GM12873 (cell line): ENCODE results near the gene NOC2L.

ENCODE experiments used
- TF ChIP-seq, protein P1 (sequence below): IDR thresholded peaks from 2 replicates; pipeline ENCODE4 v1.5.1; 2012; ENCODE audit warnings: low read depth, mild to moderate bottlenecking, moderate library complexity, low read length, control low read depth; ENCODE audit not compliant: insufficient read depth; ENCODE audit errors: missing control alignments

NOC2L gene

DNA sequence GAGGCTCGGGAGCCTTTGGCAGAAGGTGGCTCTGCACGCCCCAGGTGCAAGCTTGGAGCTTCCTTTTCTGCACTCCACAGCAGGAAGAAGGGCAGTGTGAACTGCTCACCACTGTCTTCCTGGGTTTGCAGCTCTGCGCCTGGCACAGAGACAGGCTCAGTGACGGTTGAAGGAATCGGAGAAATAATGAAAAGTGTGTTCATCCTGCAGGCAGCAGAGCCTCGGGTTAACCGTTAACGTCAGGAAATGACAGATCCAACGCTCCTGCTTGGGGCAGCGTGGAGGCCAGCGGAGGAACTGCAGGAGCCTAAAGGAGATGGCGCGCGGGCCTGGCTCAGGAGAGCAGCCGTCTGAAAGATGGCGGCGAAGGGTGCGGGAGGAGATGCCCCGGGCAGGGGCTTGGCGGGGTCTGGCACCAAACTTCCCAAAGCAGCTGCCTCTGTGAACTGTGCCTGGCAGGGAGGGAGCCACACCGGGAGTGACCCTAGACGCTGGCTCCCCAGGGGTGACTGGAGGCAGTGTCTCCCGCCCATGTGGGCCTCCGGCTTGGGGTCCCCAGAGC lies 46.2 kb downstream of the NOC2L start:
- TF ChIP-seq, protein P1, sequence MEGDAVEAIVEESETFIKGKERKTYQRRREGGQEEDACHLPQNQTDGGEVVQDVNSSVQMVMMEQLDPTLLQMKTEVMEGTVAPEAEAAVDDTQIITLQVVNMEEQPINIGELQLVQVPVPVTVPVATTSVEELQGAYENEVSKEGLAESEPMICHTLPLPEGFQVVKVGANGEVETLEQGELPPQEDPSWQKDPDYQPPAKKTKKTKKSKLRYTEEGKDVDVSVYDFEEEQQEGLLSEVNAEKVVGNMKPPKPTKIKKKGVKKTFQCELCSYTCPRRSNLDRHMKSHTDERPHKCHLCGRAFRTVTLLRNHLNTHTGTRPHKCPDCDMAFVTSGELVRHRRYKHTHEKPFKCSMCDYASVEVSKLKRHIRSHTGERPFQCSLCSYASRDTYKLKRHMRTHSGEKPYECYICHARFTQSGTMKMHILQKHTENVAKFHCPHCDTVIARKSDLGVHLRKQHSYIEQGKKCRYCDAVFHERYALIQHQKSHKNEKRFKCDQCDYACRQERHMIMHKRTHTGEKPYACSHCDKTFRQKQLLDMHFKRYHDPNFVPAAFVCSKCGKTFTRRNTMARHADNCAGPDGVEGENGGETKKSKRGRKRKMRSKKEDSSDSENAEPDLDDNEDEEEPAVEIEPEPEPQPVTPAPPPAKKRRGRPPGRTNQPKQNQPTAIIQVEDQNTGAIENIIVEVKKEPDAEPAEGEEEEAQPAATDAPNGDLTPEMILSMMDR: peak; percentile 32

DNA sequence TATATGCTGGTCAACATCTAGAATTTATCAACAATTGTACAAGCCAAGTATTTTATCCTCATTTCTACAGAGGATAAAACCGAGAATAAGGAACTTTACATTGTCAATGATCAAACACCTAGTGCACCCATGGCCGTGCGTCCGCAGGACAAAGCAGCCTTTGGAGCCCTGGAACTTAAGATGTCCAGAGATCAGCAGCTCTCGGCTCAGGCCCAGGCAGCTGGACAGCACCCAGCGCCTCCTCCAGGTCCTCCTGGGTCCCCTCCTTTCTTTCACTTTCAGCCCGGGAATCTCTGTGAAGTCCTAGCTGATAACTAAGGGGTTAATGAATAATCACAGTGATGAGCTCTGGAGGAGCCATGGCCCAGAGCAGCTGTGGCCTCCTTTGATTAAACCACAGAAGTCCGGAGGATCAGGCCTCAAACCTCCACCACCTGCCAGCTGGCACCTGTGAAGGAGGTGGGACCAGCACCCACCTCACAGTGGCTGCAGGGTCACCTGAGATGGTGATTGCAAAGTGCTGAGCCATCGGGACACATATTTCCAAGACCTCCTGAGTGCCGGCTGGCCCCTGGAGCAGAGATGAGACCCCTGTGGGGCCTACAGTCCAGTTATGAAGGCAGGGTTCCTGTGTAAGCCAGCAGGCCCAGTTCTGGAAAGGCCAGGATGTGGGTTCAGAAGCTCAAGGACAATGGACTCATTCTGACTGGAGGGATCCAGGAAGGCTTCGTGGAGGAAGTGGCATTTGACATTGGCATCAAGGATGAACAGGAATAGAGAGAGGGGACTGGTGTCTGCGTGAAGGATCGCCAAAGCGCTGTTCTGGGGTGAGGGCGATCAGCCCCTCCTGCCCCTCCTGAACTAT lies 46.9 kb downstream of the NOC2L start:
- TF ChIP-seq, protein P1: no peak

DNA sequence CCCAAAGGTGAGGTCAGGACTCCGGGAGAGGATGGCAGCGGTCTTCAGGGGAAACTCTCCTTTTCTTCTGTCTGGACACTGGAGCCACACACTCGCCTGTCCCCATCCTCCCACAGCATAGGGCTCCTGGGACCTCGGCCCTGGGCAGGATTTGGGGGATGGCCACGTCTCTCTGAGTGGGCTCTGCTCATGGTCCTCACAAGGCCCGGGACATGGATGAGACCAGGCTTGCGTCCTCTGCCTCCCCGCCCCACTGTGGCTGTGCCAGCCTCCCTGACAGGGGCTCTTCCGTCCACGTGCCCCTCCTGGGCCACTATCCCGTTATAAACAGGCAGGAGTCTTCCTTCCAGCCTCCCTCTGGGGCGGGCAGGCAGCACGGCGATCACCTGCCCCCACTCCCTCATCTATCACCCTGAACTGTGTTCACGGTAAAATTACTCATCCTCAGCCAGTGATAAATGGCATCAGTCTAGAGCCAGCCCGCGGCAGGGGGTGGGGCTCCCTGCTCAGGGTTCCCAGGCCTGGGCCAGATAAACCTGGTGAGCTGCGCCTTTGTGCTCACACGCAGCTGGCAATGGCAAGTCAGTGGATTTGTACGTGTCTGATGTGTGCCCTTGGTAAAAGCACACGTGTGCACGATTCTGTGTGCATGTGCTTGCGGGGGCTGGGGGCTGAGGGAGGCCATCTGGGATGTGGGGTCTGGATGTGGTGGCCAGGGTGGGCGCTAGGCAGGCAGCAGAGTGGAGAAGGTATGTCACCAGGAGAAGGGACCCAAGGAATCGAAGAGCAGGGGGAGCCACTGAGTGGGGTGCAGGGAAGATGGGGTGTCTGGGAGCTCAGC lies 48.0 kb downstream of the NOC2L start:
- TF ChIP-seq, protein P1: no peak

DNA sequence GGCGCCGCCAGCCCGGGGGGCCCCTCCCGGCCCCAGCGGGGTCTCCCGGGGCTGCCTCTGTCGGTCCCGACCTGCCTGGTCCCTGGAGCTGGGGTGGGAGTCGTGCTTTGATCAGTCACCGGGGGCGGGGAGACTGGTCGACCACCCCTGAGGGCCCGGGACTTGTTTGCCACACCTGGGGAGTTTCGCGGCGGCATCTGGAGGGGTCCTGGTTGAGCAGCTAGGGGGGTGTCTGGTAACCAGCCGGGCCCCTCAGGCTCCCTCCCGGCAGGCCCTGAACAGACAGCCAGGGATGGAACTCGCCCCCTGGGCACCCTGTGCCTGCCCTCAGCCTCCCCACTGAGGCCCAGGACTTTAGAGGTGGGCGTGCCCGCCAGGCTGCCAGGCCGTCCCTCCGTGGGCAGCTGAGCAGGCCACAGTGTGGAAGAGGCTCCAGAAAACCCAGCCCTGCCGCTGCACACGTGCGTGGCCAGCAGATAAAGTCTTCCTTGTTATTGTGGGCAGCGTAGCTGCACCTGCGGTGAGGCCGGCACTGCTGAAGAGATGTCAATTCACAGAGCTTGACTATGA lies 48.7 kb downstream of the NOC2L start:
- TF ChIP-seq, protein P1: no peak

DNA sequence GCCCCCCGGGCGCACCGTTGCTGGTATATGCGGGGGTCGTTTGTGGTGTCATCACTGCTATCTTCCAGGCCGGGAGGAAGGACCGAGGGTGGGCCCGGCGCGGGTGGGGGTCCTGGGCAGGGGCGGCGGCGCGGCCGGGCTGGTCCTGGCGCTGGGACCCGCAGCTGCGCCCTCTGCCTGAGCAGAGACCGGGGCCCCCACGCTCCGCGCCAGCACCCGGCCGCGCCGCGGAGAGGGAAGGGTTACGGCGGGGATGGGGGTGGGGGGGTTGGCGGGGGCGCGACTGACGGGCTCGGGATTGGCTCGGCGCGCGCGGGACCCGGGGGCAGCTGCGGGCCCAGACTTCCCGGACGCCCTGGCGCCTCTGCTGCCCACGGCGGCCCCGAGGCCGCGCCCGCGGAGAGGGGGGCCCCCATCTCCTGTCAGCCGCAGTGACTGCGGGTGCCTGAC lies 49.2 kb downstream of the NOC2L start:
- TF ChIP-seq, protein P1: no peak

DNA sequence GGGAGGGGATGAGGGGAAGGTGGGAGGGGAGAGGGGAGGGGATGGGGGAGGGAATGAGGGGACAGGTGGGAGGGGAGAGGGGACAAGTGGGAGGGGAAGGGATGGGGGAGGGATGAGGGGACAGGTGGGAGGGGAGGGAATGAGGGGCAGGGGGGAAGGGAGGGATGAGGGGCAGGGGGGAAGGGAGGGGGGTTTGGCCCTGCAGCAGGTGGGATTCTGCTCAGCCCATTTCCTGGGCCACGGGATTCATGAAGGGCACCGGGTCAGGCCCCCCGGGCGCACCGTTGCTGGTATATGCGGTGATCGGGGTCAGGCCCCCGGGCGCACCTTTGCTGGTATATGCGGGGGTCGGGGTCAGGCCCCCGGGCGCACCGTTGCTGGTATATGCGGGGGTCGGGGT lies 50.4 kb downstream of the NOC2L start:
- TF ChIP-seq, protein P1: no peak
